ENCODE data around the gene FEM1C.

FEM1C gene

GRCh38 chr5:115557667-115558387 lies 13.3 kb upstream of the FEM1C start:
- no peak for DNase-seq

GRCh38 chr5:115556276-115556675 lies 11.7 kb upstream of the FEM1C start:
- DNase-seq = no peak

- no peak for DNase-seq
Measured at GRCh38 chr5:115555084-115555633, 10.6 kb upstream of the FEM1C start.

- no peak for DNase-seq
Measured at GRCh38 chr5:115553082-115553481, 8.5 kb upstream of the FEM1C start.

- DNase-seq = no peak
Measured at GRCh38 chr5:115551415-115551814, 6.8 kb upstream of the FEM1C start.

- DNase-seq = peak; percentile 35
Measured at GRCh38 chr5:115549154-115549553, 4.6 kb upstream of the FEM1C start.

GRCh38 chr5:115548683-115549082 lies 4.1 kb upstream of the FEM1C start:
- DNase-seq = no peak

DNA sequence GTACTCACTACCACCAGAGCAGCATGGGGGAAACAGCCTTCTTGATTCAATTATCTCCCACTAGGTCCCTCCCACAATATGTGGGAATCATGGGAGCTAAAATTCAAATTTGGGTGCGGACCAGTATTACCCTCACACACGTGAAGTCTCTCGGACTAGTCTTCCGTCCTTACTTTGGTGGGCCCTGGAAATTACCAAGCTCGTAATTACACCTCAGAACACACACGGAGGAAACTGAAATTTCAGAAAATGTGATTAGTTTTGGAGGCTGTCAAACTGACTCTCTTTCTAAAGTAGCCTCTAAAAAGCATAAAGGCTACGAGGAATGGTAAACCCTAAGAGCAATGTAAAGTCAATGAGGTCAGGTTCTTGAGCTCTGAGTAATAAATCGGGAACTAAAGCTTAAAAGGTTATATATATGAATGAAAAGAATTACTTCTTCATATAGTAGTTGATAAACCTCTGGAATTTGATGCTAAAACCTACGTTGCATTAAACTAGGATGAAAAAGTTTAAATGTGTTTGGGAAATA lies 842 bp upstream of the FEM1C start:
- DNase-seq = no peak

DNA sequence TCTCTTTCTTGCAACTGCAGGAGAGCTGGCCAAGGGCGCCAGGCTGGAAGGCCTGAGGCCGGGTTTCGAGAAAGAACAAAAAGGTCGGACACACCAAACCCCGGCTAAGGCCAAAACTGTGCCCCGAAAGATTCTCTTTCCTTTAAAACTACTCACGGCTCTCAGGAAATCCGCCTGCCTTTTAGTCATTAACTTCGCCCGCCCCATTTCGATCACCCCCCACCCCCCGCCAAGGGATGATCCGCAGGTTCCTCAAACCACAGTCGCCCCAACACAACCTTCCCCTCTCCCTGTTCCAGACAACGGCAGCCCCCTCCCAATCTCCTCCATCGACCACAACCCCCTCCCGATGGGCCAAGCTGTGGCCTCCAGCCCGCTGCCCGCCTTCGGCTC lies 536 bp downstream of the FEM1C start:
- peak; percentile 54 for DNase-seq

DNA sequence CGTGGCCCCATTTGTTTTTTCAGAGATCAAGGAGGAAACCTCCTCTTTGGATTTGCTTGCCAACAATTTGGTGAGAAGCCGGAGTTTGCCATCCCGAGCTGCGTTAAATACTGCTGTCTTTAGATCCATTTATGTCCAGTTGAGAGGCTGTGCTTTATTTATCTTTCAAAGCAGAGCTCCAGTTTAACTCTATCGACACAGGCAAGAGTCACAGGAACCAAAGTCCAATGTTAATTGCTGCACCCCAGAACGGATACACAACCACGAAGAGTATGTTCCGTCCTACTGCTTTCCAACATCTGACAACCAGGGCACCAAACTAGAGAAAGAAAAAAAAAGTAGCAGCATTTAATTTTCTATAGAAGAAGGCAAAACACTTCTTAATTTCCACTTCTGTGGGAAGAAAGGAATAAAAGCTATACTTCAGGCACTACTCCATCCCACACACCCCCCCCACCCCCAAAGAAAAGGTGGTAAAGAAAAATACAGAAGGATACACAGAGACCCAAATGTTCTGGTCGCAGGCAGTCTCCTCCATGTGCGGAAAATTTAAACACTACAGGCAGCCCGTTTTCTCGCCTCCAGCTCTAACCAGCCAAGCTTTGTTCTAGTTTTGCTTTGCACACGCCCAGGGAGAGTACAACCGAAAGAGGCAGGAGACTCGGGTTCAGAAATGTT lies 1.1 kb downstream of the FEM1C start:
- DNase-seq = peak; percentile 3

DNA sequence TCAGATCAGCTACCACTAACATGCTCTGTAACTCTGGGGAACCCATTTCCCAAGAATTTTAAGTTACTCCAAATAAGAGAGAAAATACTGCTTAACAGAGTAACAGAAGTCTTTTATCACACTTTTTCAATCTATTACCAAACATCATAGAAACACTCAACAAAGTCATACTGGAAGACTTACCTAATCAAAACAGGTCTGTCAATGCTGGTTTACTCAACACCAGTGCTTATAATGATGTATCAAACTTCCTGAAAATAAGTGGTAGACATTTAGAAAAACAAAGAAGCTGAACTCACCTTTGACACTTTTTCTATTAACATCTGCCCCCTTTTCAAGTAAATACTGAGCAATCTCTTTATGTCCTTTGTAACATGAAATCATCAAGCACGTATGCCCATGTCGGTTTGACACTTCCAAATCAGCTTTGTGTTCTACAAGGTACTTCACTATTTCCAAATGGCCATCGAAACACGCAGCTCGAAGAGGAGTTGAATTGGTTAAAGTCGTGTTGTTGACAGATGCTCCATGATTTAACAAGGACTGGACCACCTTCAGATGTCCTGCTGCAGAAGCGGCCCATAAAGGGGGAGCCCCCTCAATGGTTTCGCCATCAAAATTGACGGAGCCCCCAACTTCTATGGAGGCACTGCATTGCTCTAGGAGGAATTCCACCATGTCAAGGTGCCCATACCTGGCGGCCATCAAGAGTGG lies 1.8 kb downstream of the FEM1C start:
- DNase-seq = no peak

GRCh38 chr5:115542086-115542485 lies 2.5 kb downstream of the FEM1C start:
- peak; percentile 19 for DNase-seq

GRCh38 chr5:115541611-115542010 lies 3.0 kb downstream of the FEM1C start:
- no peak for DNase-seq

DNA sequence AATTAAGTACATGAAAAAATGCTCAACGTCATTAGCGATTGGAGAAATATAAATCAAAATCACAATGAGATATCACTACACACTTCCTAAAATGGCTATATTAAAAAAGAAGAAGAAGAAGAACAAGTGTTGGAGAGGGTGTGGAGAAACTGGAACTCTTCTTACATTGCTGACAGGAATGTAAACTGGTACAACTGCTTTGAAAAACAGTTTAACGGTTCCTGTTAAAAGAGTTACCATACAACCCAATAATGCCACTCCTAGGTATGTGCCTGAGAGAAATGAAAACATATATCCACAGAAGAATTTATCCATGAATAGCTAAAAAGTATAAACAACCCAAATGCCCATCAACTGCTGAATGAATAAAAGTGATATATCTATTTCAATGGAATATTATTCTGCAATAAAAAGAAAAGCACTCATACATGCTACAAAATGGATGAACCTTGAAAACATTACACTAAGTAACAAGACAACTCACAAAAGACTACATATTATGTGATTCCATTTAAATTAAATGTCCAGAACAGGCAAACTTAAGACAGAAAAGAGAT lies 9.0 kb downstream of the FEM1C start:
- DNase-seq = no peak

GRCh38 chr5:115532517-115532916 lies 12.1 kb downstream of the FEM1C start:
- peak; percentile 8 for DNase-seq

GRCh38 chr5:115531787-115532367 lies 12.7 kb downstream of the FEM1C start:
- DNase-seq = no peak

- no peak for DNase-seq
Measured at GRCh38 chr5:115531380-115531779, 13.2 kb downstream of the FEM1C start.

DNA sequence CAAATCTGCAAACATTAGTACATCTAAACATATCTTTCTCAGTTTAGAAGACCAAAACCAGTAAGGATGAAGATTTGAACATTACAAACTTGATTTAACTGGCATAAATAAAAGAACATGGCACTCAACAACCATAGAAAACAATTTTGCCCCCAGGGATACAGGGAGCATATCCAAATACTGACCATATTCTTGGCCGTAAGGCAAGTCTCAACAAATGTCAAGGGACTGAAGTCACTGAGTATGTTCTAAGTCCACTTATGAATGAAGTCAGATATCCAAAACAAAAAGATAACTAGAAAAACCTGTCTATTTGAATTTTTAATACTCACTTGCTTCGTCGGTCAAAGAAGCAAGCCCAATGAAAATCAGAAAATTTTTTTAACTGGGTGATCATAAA lies 14.1 kb downstream of the FEM1C start:
- no peak for DNase-seq

DNA sequence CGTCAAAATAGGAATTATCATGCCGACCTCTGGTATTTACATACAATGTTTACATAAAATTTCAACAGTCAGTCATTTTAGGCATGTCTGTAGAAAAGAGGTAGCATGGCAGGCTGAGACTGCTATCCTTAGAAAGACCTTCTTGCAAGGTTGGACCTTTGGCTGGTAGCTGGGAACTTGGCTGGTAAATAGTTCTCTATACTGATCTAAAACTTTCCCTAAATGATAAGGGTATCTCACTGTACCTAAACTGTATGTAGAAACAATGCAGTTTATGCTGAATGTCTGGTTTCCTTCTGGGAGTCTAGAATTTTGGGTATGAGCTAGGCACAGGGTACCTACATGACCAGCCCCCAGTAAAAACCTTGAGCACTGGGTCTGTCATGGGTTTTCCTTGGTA lies 18.0 kb downstream of the FEM1C start:
- DNase-seq = no peak

DNA sequence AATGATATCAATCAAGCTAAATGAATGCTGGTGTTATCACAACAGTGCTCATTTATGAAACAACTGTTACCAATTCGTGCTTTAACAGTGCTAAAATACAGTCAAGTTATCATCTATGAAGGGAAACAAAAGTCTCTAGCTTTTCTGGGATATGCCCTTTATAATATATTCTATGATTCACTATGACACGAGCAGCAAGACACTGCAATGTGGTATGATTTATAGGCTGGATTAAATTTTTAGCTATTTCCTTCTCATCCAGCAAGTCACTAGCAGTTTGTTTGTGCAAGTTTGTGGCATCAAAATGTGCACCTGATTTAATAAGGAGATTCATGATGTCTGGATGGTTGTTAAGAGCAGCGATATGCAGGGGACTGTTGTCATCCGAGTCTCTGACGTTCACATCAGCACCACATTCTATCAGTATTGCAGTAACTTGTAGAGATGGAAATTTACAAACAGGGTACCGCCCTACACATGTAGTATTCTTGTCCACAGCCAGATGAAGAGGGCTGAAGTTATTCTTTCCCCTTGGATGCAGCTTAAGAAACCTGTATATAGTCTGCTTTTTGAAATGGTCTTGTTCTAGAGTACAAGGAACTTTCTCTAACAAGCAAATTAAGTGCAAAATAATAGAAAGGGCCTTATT lies 20.3 kb downstream of the FEM1C start:
- DNase-seq = no peak

DNA sequence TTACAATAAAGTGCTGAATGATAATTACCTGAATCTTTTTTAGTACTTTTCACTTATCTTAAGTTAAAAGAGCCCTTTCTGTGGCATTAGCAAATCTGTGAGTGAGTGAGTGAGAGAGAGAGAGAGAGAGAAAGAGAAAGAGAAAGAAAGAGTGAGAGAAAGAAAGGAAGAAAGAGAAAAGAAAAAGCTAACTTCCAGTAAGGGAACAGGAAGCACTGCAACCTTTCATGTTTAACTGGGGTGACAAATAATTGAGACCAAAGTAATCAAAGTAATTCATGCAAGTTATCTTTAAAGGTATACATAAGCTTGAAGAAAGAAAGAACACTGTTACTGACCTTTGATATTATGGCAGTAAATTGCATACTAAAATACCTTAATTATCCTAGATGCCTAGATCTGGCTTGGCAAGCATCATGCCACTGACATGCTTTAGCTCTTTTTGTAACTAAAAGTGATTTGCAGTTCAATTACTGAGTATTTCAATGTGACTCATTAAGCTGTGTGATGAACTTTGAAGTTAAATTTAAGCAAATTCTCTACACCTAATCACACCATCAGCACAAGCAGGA lies 21.7 kb downstream of the FEM1C start:
- DNase-seq = no peak

- no peak for DNase-seq
Measured at GRCh38 chr5:115520191-115520590, 24.4 kb downstream of the FEM1C start.

All from NCI-H82 (cell line).